ENCODE data around the gene WDR90. TPM values are rescaled to one million over a fixed set of nuclear protein-coding genes. Genes with fewer than 3 reads are reported as not detected.

The WDR90 gene
- total RNA-seq, 1 donor from 2014 or later = 50.0 TPM

- Histone ChIP-seq H3K9me3 (no peaks in the 10 kb centered on the region), H3K4me1 (peaks cover 11 to 20% of the 10 kb centered on the region in 2 donors), H3K27me3 (peaks cover 6% of the 10 kb centered on the region), H3K4me3 (peak within 1 kb of the TSS; percentile 76 to 93), H3K36me3 (no peaks in the 10 kb centered on the region), H3K27ac (no peak within 1 kb of the TSS)
- intact Hi-C loops (cut with DNase I) = loop anchor here (2.0 to 10.0 kb wide), 3 partner anchors 26 to 380 kb away; partner anchors contain the start of genes C1QTNF8, CHTF18, CIAO3 and RPUSD1
- DNase-seq (ENCODE audit: low spot score in 2 of 2) = peak; percentile 39 to 95
- TF ChIP-seq CTCF (IDR thresholded peaks at IDR 0.05) = no peak
These were observed 65.7 kb downstream of the WDR90 start, which contains the start of gene METRN for GRCh38 chr16:714558-715476. Gene METRN, plus strand, starts transcription at chr16:715118. Its CDS starts 172 bp downstream, at chr16:715290.

GRCh38 chr16:715477-716199, 66.5 kb downstream of the WDR90 start:
- TF ChIP-seq CTCF (IDR thresholded peaks at IDR 0.05) = no peak
- Histone ChIP-seq H3K4me3 (peak overlapping the region; percentile 76 to 93), H3K4me1 (peaks cover 17 to 19% of the 10 kb centered on the region in 2 donors), H3K36me3 (no peaks in the 10 kb centered on the region), H3K27me3 (peaks cover 4% of the 10 kb centered on the region), H3K27ac (no peak overlapping the region), H3K9me3 (no peaks in the 10 kb centered on the region)
- intact Hi-C loops (cut with DNase I) = loop anchor here (2.0 to 10.0 kb wide), 3 partner anchors 25 to 379 kb away; partner anchors contain the start of genes C1QTNF8, CHTF18, CIAO3 and RPUSD1
- no peak for DNase-seq (ENCODE audit: low spot score in 2 of 2)

GRCh38 chr16:716200-716568, 67.0 kb downstream of the WDR90 start:
- DNase-seq (ENCODE audit: low spot score in 2 of 2) = no peak
- Histone ChIP-seq H3K27ac (no peak overlapping the region), H3K9me3 (no peaks in the 10 kb centered on the region), H3K4me3 (peak overlapping the region; percentile 76 to 93), H3K36me3 (no peaks in the 10 kb centered on the region), H3K4me1 (peaks cover 17 to 19% of the 10 kb centered on the region in 2 donors), H3K27me3 (no peaks in the 10 kb centered on the region)
- no peak for TF ChIP-seq CTCF (IDR thresholded peaks at IDR 0.05)
- intact Hi-C loops (cut with DNase I) = loop anchor here (10.0 kb wide), 1 partner anchor 379 kb away; the partner anchor contains the start of gene C1QTNF8

- no peak for TF ChIP-seq CTCF (IDR thresholded peaks at IDR 0.05)
- Histone ChIP-seq H3K27me3 (no peaks in the 10 kb centered on the region), H3K4me3 (peak overlapping the region in 1 of 2 donors; percentile 93), H3K4me1 (peaks cover 17 to 24% of the 10 kb centered on the region in 2 donors), H3K27ac (no peak overlapping the region), H3K9me3 (no peaks in the 10 kb centered on the region), H3K36me3 (no peaks in the 10 kb centered on the region)
- intact Hi-C loops (cut with DNase I) = loop anchor here (10.0 kb wide), 1 partner anchor 378 kb away; the partner anchor contains the start of gene C1QTNF8
- no peak for DNase-seq (ENCODE audit: low spot score in 2 of 2)
These were observed 67.7 kb downstream of the WDR90 start for GRCh38 chr16:716768-717325.

Other genes with a start within 250 kb of the WDR90 start
- gene DECR2, start 247.5 kb upstream of the WDR90 start, total RNA-seq = 44.0 TPM
- gene RAB11FIP3, start 223.7 kb upstream of the WDR90 start, total RNA-seq = 47.0 TPM
- 249 TPM for gene CAPN15, start 121.7 kb upstream of the WDR90 start, total RNA-seq
- gene PRR35, start 89.0 kb upstream of the WDR90 start, total RNA-seq = not detected
- not detected for gene NHLRC4, start 82.4 kb upstream of the WDR90 start, total RNA-seq
- 70.2 TPM for gene PIGQ, start 79.4 kb upstream of the WDR90 start, total RNA-seq
- 29.8 TPM for gene RAB40C, start 59.3 kb upstream of the WDR90 start, total RNA-seq
- gene WFIKKN1, start 18.4 kb upstream of the WDR90 start, total RNA-seq = not detected
- 523 TPM for gene METTL26, start 13.1 kb upstream of the WDR90 start, total RNA-seq
- 92.9 TPM for gene MCRIP2, start 7.5 kb upstream of the WDR90 start, total RNA-seq
- gene RHOT2, start 18.8 kb downstream of the WDR90 start, total RNA-seq = 41.8 TPM
- 1.1 TPM for gene RHBDL1, start 26.3 kb downstream of the WDR90 start, total RNA-seq
- gene STUB1, start 31.0 kb downstream of the WDR90 start, total RNA-seq = 258 TPM
- gene JMJD8, start 35.0 kb downstream of the WDR90 start, total RNA-seq = 158 TPM
- gene WDR24, start 41.0 kb downstream of the WDR90 start, total RNA-seq = 11.4 TPM
- gene FBXL16, start 56.4 kb downstream of the WDR90 start, total RNA-seq = not detected
- 118 TPM for gene METRN, start 65.8 kb downstream of the WDR90 start, total RNA-seq
- 105 TPM for gene ANTKMT, start 71.8 kb downstream of the WDR90 start, total RNA-seq
- 8.2 TPM for gene CCDC78, start 77.1 kb downstream of the WDR90 start, total RNA-seq
- 9.7 TPM for gene HAGHL, start 77.7 kb downstream of the WDR90 start, total RNA-seq
- 103 TPM for gene CIAO3, start 91.6 kb downstream of the WDR90 start, total RNA-seq
- gene MSLN, start 111.4 kb downstream of the WDR90 start, total RNA-seq = 1.7 TPM
- gene RPUSD1, start 139.0 kb downstream of the WDR90 start, total RNA-seq = 4.8 TPM
- gene CHTF18, start 139.3 kb downstream of the WDR90 start, total RNA-seq = 19.9 TPM
- gene GNG13, start 151.4 kb downstream of the WDR90 start, total RNA-seq = not detected